GM21360 (cell line): ENCODE results near the gene ZMYND10.

Experiments
- ATAC-seq: cut with Tn5 transposase; IDR thresholded peaks from one replicate; pipeline ENCODE4 v1.9.1; 2021; ENCODE audit warnings: mild to moderate bottlenecking, moderate library complexity; ENCODE audit not compliant: unreplicated experiment

The ZMYND10 gene

GRCh38 chr3:50345586-50346234, at the start of gene ZMYND10:
Gene ZMYND10 (minus strand): TSS chr3:50345732. CDS start chr3:50345579, 153 bp downstream.
- no peak for ATAC-seq

GRCh38 chr3:50393061-50393460, 47.5 kb upstream of the ZMYND10 start:
- ATAC-seq = no peak

GRCh38 chr3:50392101-50392715, 46.7 kb upstream of the ZMYND10 start:
- no peak for ATAC-seq

GRCh38 chr3:50390508-50391224, 45.1 kb upstream of the ZMYND10 start:
- ATAC-seq = no peak

GRCh38 chr3:50389414-50389767, 43.9 kb upstream of the ZMYND10 start:
- ATAC-seq = no peak

- no peak for ATAC-seq
These were observed 43.3 kb upstream of the ZMYND10 start for GRCh38 chr3:50388720-50389413.

GRCh38 chr3:50388016-50388719, 42.6 kb upstream of the ZMYND10 start:
- ATAC-seq = no peak

GRCh38 chr3:50385754-50386153, 40.2 kb upstream of the ZMYND10 start:
- no peak for ATAC-seq

- no peak for ATAC-seq
These were observed 38.2 kb upstream of the ZMYND10 start for GRCh38 chr3:50383750-50384149.

- ATAC-seq = no peak
These were observed 37.2 kb upstream of the ZMYND10 start for GRCh38 chr3:50382722-50383121.

GRCh38 chr3:50381383-50381782, 35.9 kb upstream of the ZMYND10 start:
- no peak for ATAC-seq

GRCh38 chr3:50380405-50381085, 35.0 kb upstream of the ZMYND10 start:
- ATAC-seq = no peak

- ATAC-seq = no peak
These were observed 33.2 kb upstream of the ZMYND10 start for GRCh38 chr3:50378757-50379156.

GRCh38 chr3:50378024-50378423, 32.5 kb upstream of the ZMYND10 start:
- no peak for ATAC-seq

GRCh38 chr3:50375258-50375931, 29.9 kb upstream of the ZMYND10 start:
- no peak for ATAC-seq

GRCh38 chr3:50374363-50375257, 29.1 kb upstream of the ZMYND10 start:
- no peak for ATAC-seq

- ATAC-seq = no peak
These were observed 27.9 kb upstream of the ZMYND10 start for GRCh38 chr3:50373146-50374051.

- ATAC-seq = no peak
These were observed 26.8 kb upstream of the ZMYND10 start for GRCh38 chr3:50372349-50372748.
